HG03354 (cell line): ENCODE data around the gene TMEM161A.
"Not testable (repeated sequence)": the region's sequence is repeated elsewhere in the genome, so short reads cannot be mapped to it uniquely, and the experiment has no call there.

Experiments
- ATAC-seq: cut with Tn5 transposase; IDR thresholded peaks from one replicate; pipeline ENCODE4 v1.9.1; 2021; ENCODE audit warnings: mild to moderate bottlenecking; ENCODE audit not compliant: unreplicated experiment, poor library complexity, severe bottlenecking

The TMEM161A gene

DNA sequence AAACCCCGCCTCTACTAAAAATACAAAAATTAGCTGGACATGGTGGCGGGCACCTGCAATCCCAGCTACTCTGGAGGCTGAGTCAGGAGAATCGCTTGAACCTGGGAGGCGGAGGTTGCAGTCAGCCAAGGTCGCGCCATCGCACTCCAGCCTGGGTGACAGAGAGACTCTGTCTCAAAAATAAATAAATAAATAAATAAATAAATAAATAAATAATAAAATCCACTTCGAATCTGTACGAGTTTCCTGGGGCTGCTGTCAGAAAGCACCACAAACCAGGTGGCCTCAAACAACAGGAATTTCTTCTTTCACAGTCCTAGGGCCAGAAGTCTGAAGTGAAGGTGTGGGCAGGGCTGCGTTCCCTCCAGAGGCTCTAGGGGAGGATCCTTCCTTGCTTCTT lies 35.7 kb downstream of the TMEM161A start:
- ATAC-seq, result not testable (repeated sequence)

DNA sequence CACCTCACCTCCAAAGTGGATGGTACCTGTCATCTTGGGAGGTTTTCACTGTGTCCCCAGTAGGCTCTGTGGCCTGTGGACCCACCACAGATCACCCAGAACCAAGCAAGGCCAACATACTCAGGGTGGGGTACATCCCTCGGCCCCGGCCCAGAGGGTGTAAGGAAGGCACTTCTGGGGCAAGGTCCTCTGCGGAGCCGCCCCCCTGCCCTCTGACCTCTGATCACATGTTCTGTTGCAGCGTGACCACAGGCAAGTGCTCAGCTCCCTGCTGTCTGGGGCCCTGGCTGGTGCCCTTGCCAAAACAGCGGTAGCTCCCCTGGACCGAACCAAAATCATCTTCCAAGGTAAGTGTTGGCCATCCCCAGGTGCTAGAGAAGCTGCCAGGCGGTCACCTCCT lies 36.7 kb downstream of the TMEM161A start:
- ATAC-seq, result no peak

DNA sequence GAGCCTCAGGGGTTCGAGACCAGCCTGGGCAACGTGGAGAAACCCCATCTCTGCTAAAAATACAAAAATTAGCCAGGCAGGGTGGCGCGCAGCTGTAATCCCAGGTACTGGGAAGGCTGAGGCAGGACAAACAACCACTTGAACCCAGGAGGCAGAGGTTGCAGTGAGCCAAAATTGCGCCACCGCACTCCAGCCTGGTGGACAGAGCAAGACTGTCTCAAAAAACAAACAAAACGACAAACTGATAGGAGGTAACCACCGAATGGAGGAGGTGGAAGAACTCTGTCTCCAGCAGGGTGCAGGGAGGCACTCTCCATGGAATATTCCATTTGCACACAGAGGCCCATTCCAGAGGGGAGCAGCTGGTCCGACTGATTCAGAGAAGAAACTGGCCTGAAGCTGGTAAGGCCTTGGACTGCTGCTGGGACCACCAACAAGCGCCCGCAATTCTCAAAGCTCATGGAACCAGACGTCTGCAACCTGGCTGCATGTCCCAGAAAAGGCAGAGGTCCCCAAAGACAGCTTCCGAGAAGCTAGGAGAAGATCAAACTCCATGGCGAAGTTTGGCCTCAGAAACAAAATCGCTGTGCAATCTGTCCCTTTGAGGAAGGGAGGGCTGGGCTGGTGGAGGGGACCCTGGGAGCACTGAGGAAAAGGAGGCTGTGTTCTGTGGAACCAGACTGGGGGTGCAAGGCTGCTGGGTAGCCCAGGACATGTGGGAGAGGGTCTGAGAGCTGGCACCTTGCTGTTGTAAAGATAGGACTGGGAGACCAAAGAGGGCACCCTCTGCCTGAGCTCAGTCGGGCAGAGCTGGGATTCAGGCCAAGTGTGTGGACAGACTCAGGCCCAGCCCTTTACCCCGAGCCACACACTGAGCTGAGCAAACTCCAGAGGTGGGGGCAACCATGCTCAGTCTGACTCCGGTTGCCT lies 39.3 kb downstream of the TMEM161A start:
- ATAC-seq, result no peak

DNA sequence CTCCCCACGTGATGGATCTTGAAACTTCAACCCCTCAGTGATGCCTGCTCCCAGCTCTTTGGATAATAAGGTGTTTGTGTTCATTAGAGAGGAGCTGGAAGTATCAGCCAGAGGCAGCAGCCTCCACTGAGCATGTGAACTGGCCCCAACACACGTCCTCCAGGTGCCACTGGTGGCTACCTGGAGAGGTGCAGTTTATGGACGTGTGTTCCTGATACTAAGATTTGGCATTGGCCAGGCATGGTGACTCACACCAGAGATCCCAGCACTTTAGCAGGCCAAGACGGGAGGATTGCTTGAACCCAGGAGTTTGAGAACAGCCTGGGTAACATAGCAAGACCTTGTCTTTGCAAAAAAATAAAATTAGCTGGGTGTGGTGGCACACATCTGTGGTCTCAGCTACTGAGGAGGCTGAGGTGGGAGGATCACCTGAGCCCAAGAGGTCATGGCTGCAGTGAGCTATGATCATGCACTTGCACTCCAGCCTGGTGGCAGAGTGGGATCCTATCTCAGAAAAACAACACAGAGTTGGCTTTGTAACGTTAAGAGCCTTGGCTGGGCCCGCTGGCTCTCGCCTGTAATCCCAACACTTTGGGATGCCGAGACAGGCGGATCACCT lies 40.1 kb downstream of the TMEM161A start:
- no peak for ATAC-seq

DNA sequence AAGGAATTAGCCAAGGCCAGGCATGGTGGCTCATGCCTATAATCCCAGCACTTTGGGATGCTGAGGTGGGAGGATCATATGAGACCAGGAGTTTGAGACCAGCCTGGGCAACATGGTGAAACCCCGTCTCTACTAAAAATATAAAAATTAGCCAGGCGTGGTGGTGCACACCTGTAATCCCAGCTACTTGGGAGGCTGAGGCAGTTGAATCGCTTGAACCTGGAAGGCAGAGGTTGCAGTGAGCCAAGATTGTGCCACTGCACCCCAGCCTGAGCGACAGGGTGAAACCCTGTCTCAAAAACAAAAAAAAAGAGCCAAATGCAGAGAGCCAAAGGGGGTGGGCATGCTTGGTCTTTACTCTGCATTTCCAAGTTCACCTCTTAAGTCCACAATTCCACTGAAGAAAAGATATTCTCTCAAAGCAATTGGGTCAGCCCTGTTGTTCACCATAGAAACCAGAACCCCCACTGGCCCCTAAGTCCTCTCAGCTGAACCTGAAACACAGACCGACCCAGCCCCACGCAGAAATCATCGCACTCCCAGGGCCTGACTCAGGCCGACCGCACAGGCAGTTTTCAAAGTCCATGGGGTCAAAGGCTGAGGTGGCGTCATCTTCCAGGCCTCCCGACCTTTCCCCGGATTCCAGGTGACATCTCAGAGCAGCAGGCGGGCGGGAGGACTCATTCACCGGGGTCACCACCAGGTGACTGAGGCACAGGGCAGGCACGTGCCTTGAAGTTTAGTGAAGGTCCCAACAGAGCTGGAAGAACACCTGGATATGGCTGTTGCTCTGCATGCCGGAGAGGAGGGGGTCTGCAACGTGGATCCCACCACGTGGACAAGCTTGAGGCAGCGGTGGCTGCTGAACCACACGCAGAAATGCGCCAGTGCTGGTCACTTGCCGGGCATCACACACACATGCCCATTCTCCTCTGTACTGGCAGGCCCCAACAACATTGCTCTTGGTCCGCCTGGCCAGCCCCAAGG lies 41.3 kb downstream of the TMEM161A start:
- ATAC-seq, result no peak

DNA sequence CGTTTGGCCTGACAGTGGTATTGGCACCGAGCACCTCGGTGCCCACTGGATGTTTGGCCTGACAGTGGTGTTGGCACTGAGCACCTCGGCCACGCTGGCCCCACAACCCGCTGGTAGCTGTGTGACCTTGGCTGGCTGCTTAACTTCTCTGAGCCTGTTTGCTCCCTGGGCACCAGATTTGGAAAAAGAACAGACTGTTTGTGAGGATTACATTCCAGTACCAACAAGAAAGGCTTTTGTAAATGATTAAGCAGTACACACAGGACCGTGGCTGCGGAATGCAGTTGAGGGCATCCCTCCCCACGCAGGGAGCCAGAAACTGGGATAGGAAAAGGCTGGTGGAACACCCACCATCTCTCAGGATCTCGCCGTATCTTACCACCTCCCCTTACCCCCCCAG lies 42.6 kb downstream of the TMEM161A start:
- no peak for ATAC-seq

DNA sequence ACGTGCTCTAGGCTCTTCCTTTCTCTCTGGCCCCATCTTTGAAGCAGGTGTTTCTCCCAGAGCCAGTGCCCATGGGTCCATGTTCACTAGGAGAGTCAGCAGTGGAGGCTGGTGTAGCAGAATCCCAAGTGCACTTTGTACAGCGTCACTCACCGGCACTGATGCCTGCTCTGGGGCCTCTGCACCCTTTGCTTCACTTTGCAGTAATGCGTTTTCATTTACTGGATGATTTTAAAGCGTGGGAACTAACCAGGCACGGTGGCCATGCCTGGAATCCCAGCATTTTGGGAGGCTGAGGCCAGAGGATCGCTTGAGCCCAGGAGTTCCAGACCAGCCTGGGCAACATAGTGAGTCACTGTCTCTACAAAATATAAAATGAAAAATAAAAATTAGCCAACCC lies 43.8 kb downstream of the TMEM161A start:
- no peak for ATAC-seq

- no peak for ATAC-seq
These were observed 50.6 kb downstream of the TMEM161A start for GRCh38 chr19:19087676-19088075.

DNA sequence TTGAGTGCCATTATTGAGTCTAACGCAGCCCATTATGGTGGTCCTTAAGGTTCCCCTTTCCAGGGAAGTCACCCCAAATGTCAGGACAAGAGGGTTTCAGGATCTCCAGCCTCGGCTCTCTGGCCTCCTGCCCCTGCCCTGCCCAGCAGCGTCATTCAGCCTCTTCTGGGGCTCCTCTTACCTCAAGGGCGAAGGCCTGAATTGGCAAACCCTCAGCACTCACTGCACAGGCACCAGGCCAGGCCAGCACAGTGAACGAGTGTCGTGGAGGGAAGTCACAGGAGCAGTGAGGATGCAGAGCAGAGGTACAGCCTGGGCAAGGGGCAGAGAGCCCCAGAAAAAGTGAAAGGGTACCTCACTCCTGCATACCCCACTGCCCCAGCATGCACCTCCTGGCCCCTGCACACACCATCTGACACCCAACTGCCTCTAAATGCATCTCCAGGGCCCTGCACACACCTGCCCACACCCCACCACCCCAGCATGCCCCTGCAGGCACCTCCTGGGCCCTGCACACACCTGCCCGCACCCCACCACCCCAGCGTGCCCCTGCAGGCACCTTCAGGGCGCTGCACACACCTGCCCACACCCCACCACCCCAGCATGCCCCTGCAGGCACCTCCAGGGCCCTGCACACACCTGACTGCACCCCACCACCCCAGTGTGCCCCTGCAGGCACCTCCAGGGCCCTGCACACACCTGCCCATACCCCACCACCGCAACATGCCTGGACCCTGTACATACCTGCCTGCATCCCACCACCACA lies 54.7 kb downstream of the TMEM161A start:
- ATAC-seq, result no peak

DNA sequence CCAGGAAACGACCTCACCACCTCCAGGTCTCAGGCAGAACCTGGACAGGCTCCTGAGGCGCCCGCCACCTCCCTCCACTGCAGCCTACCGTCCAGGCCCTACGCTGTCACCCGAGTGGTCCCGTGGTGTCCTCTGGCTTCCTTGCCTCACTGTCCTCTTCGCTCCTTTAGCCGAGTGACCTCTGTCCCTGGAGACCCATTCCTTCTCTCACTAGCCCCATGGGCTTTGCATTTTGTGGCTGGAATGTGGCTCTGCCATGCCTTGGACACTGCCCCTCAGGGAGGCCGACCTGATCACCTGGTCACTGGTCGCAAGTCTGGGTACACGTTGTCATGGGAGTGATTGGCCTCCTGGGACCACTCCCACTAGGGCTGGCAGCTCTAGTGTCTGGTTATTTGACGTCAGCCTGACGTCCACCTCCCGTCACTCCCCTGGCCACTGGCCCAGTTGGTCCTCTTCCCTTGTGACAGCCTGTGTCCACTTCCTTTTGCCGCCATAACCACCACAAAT lies 56.6 kb downstream of the TMEM161A start:
- no peak for ATAC-seq

GRCh38 chr19:19079571-19079970 lies 58.7 kb downstream of the TMEM161A start:
- ATAC-seq, result no peak

DNA sequence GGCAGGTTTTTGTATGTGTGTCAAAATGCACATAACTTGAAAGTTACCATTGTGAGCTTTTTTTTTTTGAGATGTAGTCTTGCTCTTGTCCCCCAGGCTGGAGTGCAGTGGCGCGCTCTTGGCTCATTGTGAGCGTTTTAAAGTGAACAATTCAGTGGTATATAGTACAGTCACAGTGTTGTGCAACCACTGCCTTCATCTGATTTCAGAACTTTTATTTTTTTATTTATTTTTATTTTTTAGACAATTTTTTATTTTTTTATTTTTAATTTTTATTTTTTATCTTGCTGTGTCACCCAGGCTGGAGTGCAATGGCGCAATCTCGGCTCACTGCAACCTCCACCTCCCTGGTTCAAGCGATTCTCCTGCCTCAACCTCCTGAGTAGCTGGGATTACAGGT lies 59.5 kb downstream of the TMEM161A start:
- ATAC-seq, result no peak

DNA sequence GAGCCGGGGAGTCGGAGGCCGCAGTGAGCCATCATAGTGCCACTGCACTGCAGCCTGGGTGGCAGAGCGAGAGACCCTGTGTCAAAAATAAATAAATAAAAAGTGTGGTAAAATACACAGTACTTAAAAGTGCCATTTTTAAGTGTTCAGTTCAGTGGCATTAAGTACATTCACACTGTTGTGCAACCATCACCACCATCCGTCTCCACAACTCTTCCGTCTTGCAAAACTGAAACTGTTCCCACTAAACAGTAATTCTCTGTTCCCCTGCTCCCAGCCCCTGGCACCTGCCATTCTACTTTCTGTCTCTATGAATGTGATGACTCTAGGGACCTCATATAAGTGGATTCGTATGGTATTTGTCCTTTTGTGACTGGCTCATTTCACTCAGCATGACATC lies 61.2 kb downstream of the TMEM161A start:
- no peak for ATAC-seq

DNA sequence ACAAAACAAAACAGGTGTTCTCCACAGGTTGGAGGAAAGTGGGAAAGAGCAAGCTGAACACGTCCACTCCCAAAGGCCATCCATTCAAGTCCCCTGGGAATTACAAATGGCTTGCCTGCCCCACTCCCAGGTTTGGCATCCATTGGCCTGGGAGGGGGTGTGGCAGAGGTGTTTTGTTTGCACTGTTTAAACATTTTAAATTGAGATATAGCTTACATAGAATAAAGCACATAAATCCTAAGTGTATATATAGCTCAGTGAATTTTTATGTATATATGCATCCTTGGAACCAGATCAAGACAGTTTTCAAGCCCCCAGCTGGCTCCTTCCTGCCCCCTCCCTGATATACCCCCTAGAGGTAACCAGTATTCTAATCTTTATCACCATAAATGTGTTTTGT lies 61.8 kb downstream of the TMEM161A start:
- no peak for ATAC-seq

DNA sequence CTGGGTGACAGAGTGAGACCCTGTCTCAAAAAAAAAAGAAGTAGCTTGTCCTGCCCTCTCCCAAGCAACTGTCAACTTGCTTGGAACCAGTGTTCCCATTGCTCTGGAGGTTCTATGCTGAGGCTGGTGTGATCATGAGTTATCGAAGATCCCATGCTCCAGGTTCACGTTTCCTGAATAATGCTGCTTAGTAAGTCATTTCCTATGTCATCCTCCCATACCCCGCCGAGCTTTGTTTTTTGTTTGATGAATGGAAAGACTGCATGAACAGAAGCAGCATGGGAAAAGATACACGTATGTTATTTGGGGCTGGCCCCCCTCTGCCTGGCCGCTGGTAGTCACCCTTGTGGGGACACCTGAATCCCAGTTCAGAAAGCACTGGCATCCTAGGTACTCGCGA lies 63.2 kb downstream of the TMEM161A start:
- ATAC-seq, result no peak

GRCh38 chr19:19074196-19074882 lies 63.9 kb downstream of the TMEM161A start:
- no peak for ATAC-seq

DNA sequence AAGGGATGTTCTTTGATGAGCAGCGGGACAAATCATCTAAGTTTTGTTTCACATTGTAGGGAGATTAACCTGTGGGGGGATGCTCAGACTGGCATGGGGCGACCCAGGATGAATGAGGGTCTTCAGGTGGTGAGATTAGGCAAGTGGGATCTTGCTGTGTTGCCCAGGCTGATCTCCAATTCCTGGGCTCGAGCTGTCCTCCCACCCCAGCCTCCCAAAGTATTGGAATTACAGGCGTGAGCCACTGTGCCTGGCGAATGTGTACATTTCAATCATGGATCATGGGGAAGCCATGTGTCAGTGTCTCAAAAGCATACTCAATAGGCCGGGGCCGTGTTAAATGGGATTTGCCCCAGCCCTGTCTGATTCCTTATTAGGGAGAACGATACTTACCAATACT lies 66.4 kb downstream of the TMEM161A start:
- ATAC-seq, result no peak
